ENCODE results near the gene ABR.
"Not testable (repeated sequence)": the region's sequence is repeated elsewhere in the genome, so short reads cannot be mapped to it uniquely, and the experiment has no call there.

The ABR gene

GRCh38 chr17:1122533-1123392 lies 57.0 kb downstream of the ABR start:
- in situ Hi-C loops (cut with HindIII; ENCODE audit: low sequenced_read_pairs): no loop called here
- no peak overlapping the region for H3K4me3 ChIP-seq (ENCODE audit: low read depth, low read length)
- DNase-seq (ENCODE audit: low read depth): peak; percentile 42
- TF ChIP-seq, protein P1, sequence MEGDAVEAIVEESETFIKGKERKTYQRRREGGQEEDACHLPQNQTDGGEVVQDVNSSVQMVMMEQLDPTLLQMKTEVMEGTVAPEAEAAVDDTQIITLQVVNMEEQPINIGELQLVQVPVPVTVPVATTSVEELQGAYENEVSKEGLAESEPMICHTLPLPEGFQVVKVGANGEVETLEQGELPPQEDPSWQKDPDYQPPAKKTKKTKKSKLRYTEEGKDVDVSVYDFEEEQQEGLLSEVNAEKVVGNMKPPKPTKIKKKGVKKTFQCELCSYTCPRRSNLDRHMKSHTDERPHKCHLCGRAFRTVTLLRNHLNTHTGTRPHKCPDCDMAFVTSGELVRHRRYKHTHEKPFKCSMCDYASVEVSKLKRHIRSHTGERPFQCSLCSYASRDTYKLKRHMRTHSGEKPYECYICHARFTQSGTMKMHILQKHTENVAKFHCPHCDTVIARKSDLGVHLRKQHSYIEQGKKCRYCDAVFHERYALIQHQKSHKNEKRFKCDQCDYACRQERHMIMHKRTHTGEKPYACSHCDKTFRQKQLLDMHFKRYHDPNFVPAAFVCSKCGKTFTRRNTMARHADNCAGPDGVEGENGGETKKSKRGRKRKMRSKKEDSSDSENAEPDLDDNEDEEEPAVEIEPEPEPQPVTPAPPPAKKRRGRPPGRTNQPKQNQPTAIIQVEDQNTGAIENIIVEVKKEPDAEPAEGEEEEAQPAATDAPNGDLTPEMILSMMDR (IDR thresholded peaks at IDR 0.05; ENCODE audit: low read depth, low read length, missing control alignments): peak; percentile 94

DNA sequence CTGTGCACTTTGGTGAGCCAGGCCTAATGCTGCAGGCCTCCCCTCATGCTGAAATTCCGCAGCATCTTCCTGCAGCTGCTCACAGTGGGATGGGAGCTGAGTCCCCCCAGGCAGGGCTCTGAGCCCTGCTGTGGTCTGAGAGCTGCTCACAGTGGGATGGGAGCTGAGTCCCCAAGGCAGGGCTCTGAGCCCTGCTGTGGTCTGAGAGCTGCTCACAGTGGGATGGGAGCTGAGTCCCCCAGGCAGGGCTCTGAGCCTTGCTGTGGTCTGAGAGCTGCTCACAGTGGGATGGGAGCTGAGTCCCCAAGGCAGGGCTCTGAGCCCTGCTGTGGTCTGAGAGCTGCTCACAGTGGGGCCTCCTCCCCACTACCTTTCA lies 58.4 kb downstream of the ABR start:
- in situ Hi-C loops (cut with HindIII; ENCODE audit: low sequenced_read_pairs); H3K4me3 ChIP-seq (ENCODE audit: low read depth, low read length); DNase-seq (ENCODE audit: low read depth): not testable (repeated sequence)

GRCh38 chr17:1120596-1121441 lies 59.0 kb downstream of the ABR start:
- H3K4me3 ChIP-seq (ENCODE audit: low read depth, low read length): no peak overlapping the region
- TF ChIP-seq, protein P1 (IDR thresholded peaks at IDR 0.05; ENCODE audit: low read depth, low read length, missing control alignments): no peak
- in situ Hi-C loops (cut with HindIII; ENCODE audit: low sequenced_read_pairs): no loop called here
- no peak for DNase-seq (ENCODE audit: low read depth)

DNA sequence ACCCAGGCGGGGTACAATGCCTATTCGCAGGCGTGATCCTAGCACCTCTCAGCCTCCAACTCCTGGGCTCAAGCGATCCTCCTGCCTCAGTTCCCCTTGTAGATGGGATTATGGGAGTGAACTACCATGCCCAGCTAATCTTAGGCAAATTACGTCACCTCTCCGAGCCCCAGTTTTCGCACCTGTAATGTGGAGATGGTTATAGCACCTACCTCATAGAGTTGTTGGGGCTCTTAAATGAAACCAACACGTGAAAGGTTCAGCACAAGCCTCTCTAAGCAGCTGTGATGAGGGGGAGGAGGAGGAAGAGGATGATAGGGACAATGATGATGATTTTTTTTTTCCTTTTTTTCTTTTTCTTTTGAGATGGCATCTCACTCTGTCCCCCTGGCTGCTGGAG lies 59.9 kb downstream of the ABR start:
- no peak overlapping the region for H3K4me3 ChIP-seq (ENCODE audit: low read depth, low read length)
- no peak for DNase-seq (ENCODE audit: low read depth)
- TF ChIP-seq, protein P1 (IDR thresholded peaks at IDR 0.05; ENCODE audit: low read depth, low read length, missing control alignments): no peak
- in situ Hi-C loops (cut with HindIII; ENCODE audit: low sequenced_read_pairs): loop anchor here (5.0 kb wide), 1 partner anchor 72 kb away; no protein-coding TSS in a partner anchor

DNA sequence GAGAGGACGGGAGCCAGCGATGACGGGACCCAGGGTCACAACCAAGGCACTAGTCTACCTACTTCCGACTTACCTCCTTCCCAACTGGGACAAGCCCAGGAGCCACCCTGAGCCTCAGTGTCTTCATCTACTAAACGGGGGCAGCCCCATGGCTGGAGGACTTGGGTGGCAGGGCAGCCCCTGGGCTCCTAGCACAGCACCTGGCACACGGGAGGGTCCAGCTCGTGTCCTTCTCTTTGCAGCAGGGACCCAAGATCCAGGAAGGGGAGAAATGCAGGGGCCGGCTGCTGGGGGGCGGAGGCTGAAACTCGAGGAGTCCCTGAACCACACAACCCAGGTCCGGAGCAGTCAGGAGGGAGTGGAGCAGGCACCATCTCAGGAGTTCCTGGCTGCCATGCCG lies 63.2 kb downstream of the ABR start:
- in situ Hi-C loops (cut with HindIII; ENCODE audit: low sequenced_read_pairs): loop anchor here (5.0 kb wide), 1 partner anchor 76 kb away; no protein-coding TSS in a partner anchor
- TF ChIP-seq, protein P1 (IDR thresholded peaks at IDR 0.05; ENCODE audit: low read depth, low read length, missing control alignments): no peak
- no peak for DNase-seq (ENCODE audit: low read depth)
- no peak overlapping the region for H3K4me3 ChIP-seq (ENCODE audit: low read depth, low read length)

DNA sequence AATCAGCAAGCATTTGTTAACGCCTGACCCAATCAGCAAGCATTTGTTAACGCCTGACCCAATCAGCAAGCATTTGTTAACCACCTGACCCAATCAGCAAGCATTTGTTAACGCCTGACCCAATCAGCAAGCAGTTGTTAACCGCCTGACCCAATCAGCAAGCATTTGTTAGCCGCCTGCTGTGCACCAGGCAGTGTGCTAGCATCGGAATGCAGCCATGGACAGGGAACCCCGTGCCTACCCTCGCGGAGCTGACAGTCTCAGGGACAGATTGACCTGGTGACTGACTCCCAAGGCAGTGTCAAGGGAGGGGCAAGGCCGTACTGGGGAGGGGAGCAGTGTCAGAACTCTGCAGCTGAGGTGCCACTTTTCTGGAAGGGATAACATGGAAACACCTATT lies 66.9 kb downstream of the ABR start:
- H3K4me3 ChIP-seq (ENCODE audit: low read depth, low read length): no peak overlapping the region
- in situ Hi-C loops (cut with HindIII; ENCODE audit: low sequenced_read_pairs): no loop called here
- TF ChIP-seq, protein P1 (IDR thresholded peaks at IDR 0.05; ENCODE audit: low read depth, low read length, missing control alignments): no peak
- DNase-seq (ENCODE audit: low read depth): no peak
